GM13976 (cell line): ENCODE measurements around the gene DOCK11.
"Not testable (repeated sequence)": the region's sequence is repeated elsewhere in the genome, so short reads cannot be mapped to it uniquely, and the experiment has no call there.

Experiments
- DNase-seq: peaks from one replicate; pipeline ENCODE4 v3.0.0; 2012; ENCODE audit warnings: low spot score
- CTCF ChIP-seq: IDR thresholded peaks from 2 replicates; pipeline ENCODE4 v1.5.1; 2012; ENCODE audit warnings: borderline replicate concordance, mild to moderate bottlenecking; ENCODE audit not compliant: insufficient read depth; ENCODE audit errors: extremely low read depth, missing control alignments, control extremely low read depth
- in situ Hi-C: fragments of 300-500 bp; cut with MboI; formaldehyde crosslinking; loops from one replicate; pipeline ENCODE4 v1.12.0; 2022; ENCODE audit warnings: low sequenced_read_pairs, mixed read lengths, inconsistent platforms; ENCODE audit not compliant: unreplicated experiment

DOCK11 gene

GRCh38 chrX:118706681-118707080 is 211.1 kb downstream of the DOCK11 start:
- in situ Hi-C loops: no loop called here
- DNase-seq: no peak
- TF ChIP-seq CTCF: no peak

GRCh38 chrX:118714521-118714920 is 218.9 kb downstream of the DOCK11 start:
- in situ Hi-C loops: no loop called here
- no peak for TF ChIP-seq CTCF
- no peak for DNase-seq

GRCh38 chrX:118715917-118716316 is 220.3 kb downstream of the DOCK11 start:
- DNase-seq, in situ Hi-C loops: not testable (repeated sequence)

- DNase-seq, in situ Hi-C loops: not testable (repeated sequence)
These were observed 221.2 kb downstream of the DOCK11 start for GRCh38 chrX:118716833-118717232.

- DNase-seq: no peak
- no peak for TF ChIP-seq CTCF
- in situ Hi-C loops: no loop called here
These were observed 222.2 kb downstream of the DOCK11 start for GRCh38 chrX:118717678-118718391.

GRCh38 chrX:118718737-118719136 is 223.1 kb downstream of the DOCK11 start:
- no peak for TF ChIP-seq CTCF
- no peak for DNase-seq
- in situ Hi-C loops: no loop called here

GRCh38 chrX:118720058-118720707 is 224.6 kb downstream of the DOCK11 start:
- in situ Hi-C loops: no loop called here
- no peak for DNase-seq
- TF ChIP-seq CTCF: no peak
